PFSK-1 (cell line): ENCODE measurements around the gene KSR2.

ENCODE experiments used
- FOXP2 ChIP-seq: optimal IDR thresholded peaks from 2 replicates; pipeline ENCODE3; 2011; ENCODE audit warnings: borderline replicate concordance, control low read depth, inconsistent platforms; ENCODE audit not compliant: insufficient read depth; ENCODE audit errors: extremely low read length, extremely low read depth
- POLR2AphosphoS5 ChIP-seq: IDR thresholded peaks from 2 replicates; pipeline ENCODE4 v1.6.1; 2012; ENCODE audit warnings: low read depth, mild to moderate bottlenecking, control low read depth, low read length, moderate library complexity
- SIN3A ChIP-seq: IDR thresholded peaks from 2 replicates; pipeline ENCODE4 v1.6.1; 2012; ENCODE audit warnings: mild to moderate bottlenecking, low read length, moderate library complexity, borderline replicate concordance; ENCODE audit not compliant: insufficient read depth
- TAF1 ChIP-seq: IDR thresholded peaks from 2 replicates; pipeline ENCODE4 v1.6.1; 2012; ENCODE audit warnings: low read length, control low read depth, borderline replicate concordance; ENCODE audit not compliant: insufficient read depth
- TF ChIP-seq, protein P1 (sequence below), 2 experiments: IDR thresholded peaks; 2 replicates each; pipeline versions ENCODE4 v1.6.1 to v1.8.0; 2011 to 2012; ENCODE audit warnings: low read depth in 2 of 2, low read length in 2 of 2, control low read depth in 1 of 2, inconsistent platforms in 1 of 2, mild to moderate bottlenecking in 1 of 2, moderate library complexity in 1 of 2; ENCODE audit not compliant: insufficient read depth in 1 of 2

DNA sequence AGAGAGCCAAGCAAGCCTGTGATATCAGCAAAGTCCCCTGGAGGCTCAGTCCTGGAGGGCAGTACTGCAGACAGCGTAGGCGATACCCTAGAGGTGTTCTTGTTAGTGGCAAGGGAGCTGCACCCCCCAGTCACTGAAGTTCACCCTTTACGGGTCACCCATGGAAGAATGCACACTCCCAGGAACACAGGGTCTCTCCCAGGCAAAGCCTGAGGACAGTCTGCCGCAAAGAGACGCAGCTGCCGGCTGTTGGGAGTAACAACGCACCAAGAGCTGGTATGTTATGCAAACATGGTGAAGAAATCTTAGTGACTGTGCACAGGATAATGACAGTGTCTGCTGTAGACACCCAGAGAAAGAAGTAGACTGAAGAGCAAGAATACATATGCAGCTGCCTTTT lies 563.9 kb downstream of the KSR2 start:
- TF ChIP-seq SIN3A (no peak), TAF1 (no peak), POLR2AphosphoS5 (no peak), FOXP2 (no peak)
- TF ChIP-seq, protein P1, sequence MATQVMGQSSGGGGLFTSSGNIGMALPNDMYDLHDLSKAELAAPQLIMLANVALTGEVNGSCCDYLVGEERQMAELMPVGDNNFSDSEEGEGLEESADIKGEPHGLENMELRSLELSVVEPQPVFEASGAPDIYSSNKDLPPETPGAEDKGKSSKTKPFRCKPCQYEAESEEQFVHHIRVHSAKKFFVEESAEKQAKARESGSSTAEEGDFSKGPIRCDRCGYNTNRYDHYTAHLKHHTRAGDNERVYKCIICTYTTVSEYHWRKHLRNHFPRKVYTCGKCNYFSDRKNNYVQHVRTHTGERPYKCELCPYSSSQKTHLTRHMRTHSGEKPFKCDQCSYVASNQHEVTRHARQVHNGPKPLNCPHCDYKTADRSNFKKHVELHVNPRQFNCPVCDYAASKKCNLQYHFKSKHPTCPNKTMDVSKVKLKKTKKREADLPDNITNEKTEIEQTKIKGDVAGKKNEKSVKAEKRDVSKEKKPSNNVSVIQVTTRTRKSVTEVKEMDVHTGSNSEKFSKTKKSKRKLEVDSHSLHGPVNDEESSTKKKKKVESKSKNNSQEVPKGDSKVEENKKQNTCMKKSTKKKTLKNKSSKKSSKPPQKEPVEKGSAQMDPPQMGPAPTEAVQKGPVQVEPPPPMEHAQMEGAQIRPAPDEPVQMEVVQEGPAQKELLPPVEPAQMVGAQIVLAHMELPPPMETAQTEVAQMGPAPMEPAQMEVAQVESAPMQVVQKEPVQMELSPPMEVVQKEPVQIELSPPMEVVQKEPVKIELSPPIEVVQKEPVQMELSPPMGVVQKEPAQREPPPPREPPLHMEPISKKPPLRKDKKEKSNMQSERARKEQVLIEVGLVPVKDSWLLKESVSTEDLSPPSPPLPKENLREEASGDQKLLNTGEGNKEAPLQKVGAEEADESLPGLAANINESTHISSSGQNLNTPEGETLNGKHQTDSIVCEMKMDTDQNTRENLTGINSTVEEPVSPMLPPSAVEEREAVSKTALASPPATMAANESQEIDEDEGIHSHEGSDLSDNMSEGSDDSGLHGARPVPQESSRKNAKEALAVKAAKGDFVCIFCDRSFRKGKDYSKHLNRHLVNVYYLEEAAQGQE (IDR thresholded peaks at IDR 0.05; ENCODE audit: insufficient read depth in 1 of 2, low read depth in 2 of 2, low read length in 2 of 2), result no peak
